HS-5 (cell line): ENCODE results near the gene RBM23.
A peak's percentile ranks its signal among the peaks of the same experiment; 100 is the strongest.

ENCODE experiments used
- DNase-seq: peaks from one replicate; pipeline ENCODE4 v3.0.0-alpha.2; 2012; ENCODE audit warnings: low read depth

The RBM23 gene

DNA sequence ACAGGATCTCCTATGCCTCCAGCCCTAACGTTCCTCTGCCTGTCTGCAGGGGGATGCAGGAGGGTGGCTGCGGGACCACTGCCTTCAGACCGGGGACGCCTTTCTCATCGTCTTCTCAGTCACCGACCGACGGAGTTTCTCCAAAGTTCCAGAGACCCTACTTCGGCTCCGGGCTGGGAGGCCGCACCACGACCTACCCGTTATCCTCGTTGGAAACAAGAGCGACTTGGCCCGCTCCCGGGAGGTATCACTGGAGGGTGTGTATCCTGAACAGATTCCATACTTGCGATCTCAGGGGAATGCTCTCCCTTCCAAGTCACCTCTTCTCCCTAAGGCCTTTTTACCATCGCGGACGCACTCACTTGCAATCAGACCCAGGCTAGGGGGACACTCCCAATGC, 33.0 kb downstream of the RBM23 start:
- DNase-seq: no peak

GRCh38 chr14:22884738-22885523, 34.0 kb downstream of the RBM23 start:
- no peak for DNase-seq

DNA sequence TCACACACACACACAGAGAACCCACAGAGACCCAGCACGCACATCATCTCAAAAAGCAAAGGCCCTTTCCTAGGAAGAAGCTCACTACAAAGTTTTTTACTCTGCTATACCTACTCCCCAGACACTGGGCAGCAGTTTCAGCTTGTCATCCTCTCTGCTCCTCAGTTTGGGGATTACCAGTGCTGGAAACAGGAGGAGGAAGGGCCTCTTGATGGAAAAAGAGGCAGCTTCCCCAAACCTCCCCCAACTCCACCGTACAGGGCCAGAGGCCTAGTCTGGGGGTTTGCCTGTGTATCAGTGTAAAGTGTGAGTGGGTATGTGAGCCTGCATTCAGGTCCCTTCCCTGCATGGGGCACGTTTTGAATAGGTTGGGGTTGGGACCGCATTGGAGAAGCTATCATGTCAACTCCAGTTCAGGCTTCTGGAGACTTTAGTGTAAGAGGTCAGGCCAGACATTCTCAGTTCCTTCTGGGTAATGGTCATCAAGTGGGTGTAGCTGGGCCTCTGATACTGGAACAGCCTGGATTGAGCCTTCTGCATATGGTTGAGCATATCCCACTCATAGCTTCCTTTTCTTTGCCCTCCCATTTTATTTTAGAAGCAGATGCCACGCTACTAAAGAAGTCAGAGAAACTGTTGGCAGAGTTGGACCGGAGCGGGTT, 34.7 kb downstream of the RBM23 start:
- DNase-seq: no peak

DNA sequence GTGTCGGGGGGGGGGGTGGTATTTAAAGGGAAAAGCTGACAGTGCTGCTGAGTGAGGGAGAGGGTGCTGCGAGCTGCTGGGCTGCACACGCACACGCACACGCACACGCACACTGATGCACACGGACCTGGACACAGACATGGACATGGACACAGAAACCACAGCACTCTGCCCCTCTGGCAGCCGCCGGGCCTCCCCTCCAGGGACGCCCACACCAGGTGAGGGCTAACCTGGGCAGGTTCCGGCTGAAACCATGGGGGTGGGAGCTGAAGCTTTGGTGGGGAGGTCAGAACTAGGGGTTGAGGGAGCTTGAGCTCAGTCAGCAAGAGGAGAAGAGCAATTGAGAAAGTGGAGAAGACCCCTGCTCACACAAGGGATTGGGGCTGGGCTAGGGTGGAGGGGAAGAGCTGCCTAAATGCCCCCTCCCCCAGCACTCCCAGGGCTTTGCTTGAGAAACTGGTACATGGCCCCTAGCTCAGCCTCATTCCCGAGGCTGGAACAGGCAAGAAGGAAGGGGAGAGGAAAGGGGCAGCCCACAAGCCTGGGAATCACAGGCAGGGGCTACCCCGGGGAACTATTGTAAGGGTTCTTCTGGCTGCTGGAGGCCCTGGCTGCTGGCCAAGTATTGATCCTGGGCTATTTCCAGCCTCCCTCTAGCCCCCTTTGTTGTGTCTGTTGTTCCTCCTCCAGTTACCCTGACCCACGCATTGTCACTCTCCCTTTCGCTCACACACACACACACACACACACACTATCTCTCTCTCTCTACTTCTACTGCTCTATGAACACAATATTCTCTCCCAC, 35.6 kb downstream of the RBM23 start, which contains the start of gene REM2:
REM2 (plus strand) TSS at position 50 of the 804 bp plus-strand sequence; CDS start at position 116, 66 bp downstream.
- no peak for DNase-seq

GRCh38 chr14:22882529-22883172, 36.3 kb downstream of the RBM23 start:
- no peak for DNase-seq

DNA sequence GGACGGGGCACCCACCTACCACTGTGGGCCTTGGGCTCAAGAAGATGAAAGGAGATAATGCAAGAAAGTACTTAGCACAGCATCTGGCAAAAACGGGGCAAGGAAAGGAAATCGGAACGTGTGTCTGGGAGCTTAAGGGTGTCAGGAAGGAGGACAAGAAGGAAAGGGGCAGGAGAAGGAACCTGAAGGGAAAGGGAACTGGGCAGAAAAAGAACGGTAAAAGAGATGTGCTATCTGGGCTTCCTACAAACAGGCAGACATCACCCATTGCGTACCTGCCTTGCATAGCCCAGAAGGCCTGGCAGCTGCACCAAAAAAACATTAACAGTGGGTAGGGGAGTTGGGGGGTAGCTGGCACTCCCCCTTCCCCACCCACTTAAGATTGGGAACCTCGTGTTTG, 36.9 kb downstream of the RBM23 start:
- DNase-seq: no peak

DNA sequence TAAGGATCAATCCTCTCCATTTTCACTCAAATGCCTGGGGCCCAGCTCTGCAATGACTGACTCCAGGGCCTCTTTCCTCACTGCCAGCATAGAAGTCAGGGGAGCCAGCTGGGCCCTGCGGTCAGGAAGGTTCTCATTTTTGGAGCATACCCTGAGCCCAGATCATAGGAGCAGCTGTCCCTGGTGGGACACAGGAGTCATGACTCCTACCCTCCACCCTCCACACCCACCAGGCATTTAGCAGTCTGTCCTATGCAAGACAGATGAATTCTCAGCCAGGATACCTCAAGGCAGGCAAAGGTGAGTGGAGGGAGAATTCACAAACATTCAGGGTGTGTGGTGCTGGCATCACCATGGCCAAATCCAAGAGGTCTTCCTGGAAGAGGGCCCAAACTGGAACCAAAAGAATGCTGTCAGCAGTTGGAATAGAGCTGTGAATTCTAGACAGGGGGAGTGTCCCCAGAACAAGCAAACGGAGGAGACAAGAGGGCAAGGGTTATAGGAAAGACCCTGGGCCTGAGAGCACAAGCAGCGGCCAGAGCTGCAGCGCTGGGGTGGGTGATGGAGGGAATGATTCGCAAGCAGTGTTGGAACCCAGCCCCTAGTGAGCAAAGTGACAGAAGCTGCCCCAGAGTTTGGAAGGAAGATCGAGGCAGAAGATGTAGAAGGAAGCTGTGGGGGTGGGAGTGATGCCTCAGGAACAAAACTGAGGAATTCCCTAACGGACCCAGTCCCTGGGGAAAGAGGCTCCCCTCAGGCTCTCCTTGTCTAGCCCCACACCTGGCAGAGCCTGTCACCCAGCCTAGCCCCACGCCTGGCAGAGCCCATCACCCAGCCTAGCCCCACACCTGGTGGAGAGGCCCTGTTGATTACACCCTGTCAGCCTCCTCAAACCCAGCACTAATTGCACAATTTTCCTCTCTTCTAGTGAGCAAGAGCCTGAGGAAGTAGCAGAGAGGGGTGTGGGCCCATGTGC, 40.4 kb downstream of the RBM23 start:
- no peak for DNase-seq

GRCh38 chr14:22877000-22877501, 41.9 kb downstream of the RBM23 start:
- DNase-seq: no peak

DNA sequence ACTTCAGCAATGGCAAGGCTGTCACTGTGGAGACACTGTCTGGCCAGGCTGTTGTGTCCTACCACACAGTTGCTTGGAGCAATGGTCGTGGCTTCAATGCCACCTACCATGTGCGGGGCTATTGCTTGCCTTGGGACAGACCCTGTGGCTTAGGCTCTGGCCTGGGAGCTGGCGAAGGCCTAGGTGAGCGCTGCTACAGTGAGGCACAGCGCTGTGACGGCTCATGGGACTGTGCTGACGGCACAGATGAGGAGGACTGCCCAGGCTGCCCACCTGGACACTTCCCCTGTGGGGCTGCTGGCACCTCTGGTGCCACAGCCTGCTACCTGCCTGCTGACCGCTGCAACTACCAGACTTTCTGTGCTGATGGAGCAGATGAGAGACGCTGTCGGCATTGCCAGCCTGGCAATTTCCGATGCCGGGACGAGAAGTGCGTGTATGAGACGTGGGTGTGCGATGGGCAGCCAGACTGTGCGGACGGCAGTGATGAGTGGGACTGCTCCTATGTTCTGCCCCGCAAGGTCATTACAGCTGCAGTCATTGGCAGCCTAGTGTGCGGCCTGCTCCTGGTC, 43.1 kb downstream of the RBM23 start:
- no peak for DNase-seq

- DNase-seq: no peak
Measured at GRCh38 chr14:22875003-22875747, 43.8 kb downstream of the RBM23 start.

DNA sequence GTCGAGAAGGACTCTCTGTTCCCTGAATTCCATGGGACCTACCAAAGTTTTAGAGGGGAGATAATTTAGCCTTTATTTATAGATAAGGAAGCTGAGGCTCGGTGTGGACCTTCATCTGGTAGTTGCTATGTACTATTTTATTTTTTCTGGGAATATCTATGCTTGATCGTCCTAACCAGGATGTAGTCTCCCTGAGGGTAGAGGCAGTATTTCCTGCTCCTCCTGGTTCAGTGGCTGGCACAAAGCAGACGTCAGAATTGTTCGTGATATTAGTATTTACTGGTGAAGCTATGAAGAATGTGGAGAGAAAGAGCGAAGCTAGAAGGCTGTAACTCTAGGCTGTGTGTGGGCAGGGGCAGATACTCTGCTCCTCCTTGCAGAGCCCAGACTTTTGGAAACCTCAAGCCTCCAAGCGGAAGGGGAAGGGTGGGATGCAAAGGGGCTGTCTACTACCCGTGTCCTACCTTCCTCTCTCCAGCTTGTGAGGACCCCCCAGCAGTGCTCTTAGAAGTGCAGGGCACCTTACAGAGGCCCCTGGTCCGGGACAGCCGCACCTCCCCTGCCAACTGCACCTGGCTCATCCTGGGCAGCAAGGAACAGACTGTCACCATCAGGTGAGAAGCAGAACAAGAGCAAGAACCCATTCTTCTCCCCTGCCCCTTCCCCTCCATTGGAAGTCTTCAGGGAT, 46.0 kb downstream of the RBM23 start:
- no peak for DNase-seq

GRCh38 chr14:22872033-22872832, 46.7 kb downstream of the RBM23 start:
- no peak for DNase-seq

GRCh38 chr14:22871224-22872032, 47.5 kb downstream of the RBM23 start, which contains the start of gene LRP10:
Gene LRP10, plus strand, starts transcription at chr14:22871740. Its CDS starts 564 bp downstream, at chr14:22872304.
- peak; percentile 64 for DNase-seq

GRCh38 chr14:22870811-22871223, 48.1 kb downstream of the RBM23 start:
- no peak for DNase-seq

GRCh38 chr14:22866874-22867273, 52.1 kb downstream of the RBM23 start:
- DNase-seq: no peak

DNA sequence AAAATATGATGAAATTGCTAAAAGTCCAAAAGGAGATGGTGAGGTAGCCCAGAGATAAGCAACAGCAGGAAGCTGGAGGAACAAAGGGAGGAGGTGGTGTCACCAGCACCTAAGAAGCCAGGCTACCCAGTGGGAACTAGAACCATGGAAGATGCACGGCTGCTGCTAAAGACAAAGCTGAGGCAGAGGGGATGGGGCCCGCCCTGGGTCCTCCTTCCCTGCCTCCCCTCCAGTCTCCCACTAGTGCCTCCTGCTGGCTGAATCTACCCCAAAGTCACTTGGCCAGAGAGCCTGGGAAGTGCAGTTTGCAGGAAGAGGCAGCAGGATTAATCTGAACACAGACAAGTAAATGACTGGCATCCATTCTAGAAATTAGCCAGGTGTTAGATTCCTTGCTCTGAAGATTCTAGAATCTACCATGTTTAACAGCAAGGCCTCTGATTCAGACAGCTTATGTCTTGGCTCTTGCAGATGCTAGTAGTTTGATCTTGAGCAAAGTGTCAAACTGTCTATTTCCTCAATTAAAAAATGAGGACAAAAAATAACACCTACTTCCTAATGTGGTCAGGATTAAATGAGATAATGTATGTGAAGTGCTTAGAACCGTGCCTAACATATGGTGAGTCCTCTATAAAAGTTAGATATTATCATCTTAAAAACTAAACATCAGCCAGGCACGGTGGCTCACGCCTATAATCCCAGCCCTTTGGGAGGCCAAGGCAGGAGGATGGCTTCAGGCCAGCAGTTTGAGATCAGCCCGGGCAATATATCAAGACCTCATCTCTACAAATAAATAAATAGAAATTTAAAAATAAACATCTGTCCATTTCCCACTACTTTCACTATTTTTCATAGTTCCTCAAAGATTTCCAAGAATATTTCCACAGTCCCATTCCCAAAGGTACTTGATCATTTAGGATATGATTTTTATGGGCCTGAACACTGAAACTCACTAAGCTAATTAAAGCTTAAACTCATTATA, 53.2 kb downstream of the RBM23 start:
- no peak for DNase-seq
